GM18873 (cell line): ENCODE measurements around the gene FES.
"Not testable (repeated sequence)": the region's sequence is repeated elsewhere in the genome, so short reads cannot be mapped to it uniquely, and the experiment has no call there.

Source experiments
- ATAC-seq: cut with Tn5 transposase; IDR thresholded peaks from one replicate; pipeline ENCODE4 v1.9.1; 2021; ENCODE audit warnings: mild to moderate bottlenecking, moderate library complexity, moderate number of reproducible peaks; ENCODE audit not compliant: unreplicated experiment, low FRiP score

Gene FES

GRCh38 chr15:90907051-90907660 lies 22.9 kb downstream of the FES start:
- ATAC-seq, result no peak

- no peak for ATAC-seq
Observed at GRCh38 chr15:90907838-90908507, 23.7 kb downstream of the FES start.

- not testable (repeated sequence) for ATAC-seq
Observed at GRCh38 chr15:90909449-90909848, 25.1 kb downstream of the FES start.

GRCh38 chr15:90909976-90910375 lies 25.7 kb downstream of the FES start:
- no peak for ATAC-seq

- ATAC-seq, result no peak
Observed at GRCh38 chr15:90910441-90911301, 26.4 kb downstream of the FES start.

- ATAC-seq, result no peak
Observed at GRCh38 chr15:90911302-90911623, 27.0 kb downstream of the FES start.

GRCh38 chr15:90911906-90912769 lies 27.8 kb downstream of the FES start:
- ATAC-seq, result no peak

- ATAC-seq, result no peak
Observed at GRCh38 chr15:90912770-90913075, 28.4 kb downstream of the FES start.

- no peak for ATAC-seq
Observed at GRCh38 chr15:90913398-90913944, 29.2 kb downstream of the FES start.

- no peak for ATAC-seq
Observed at GRCh38 chr15:90914305-90915080, 30.2 kb downstream of the FES start.

- ATAC-seq, result no peak
Observed at GRCh38 chr15:90915216-90915807, 31.0 kb downstream of the FES start.

- ATAC-seq, result no peak
Observed at GRCh38 chr15:90915808-90916440, 31.6 kb downstream of the FES start.

- no peak for ATAC-seq
Observed at GRCh38 chr15:90916461-90916860, 32.2 kb downstream of the FES start.

GRCh38 chr15:90917569-90917968 lies 33.3 kb downstream of the FES start:
- no peak for ATAC-seq

- no peak for ATAC-seq
Observed at GRCh38 chr15:90918034-90918788, 33.9 kb downstream of the FES start.

GRCh38 chr15:90918835-90919234 lies 34.5 kb downstream of the FES start:
- no peak for ATAC-seq

- ATAC-seq, result no peak
Observed at GRCh38 chr15:90921887-90922286, 37.6 kb downstream of the FES start.

- peak; percentile 80 for ATAC-seq
Observed at GRCh38 chr15:90922712-90923322, 38.5 kb downstream of the FES start.
